WTC11 (cell line): ENCODE measurements around the gene TRAPPC4. TPM values are rescaled to one million over a fixed set of nuclear protein-coding genes. Genes with fewer than 3 reads are reported as not detected.
A peak's percentile ranks its signal among the peaks of the same experiment; 100 is the strongest.

Source experiments
- ATAC-seq: fragments of 200-7000 bp; cut with Tn5 transposase; 2 replicates; pipeline ENCODE4 v1.10.0; 2021; ENCODE audit warnings: mild to moderate bottlenecking, moderate library complexity
- CTCF ChIA-PET: fragments of 300-600 bp; sonication (Branson Sonifier 250); formaldehyde crosslinking; loops from one replicate; lab custom pipeline; 2021; ENCODE audit warnings: antibody characterized with exemption; lab: Charles Lee
- POLR2A ChIA-PET: fragments of 350-600 bp; sonication (Branson Sonifier 250); formaldehyde crosslinking; loops from one replicate; lab custom pipeline; 2021; ENCODE audit warnings: antibody characterized with exemption; lab: Charles Lee
- DNase-seq: peaks from one replicate; pipeline ENCODE4 v3.0.0; 2021; ENCODE audit warnings: low spot score
- H3K27ac Mint-ChIP-seq: 2 replicates; pipeline ENCODE4 v1.8.0; 2021; ENCODE audit warnings: mixed read lengths
- H3K27me3 Mint-ChIP-seq: 2 replicates; pipeline ENCODE4 v1.8.0; 2021; ENCODE audit warnings: low read depth, mild to moderate bottlenecking, moderate library complexity, mixed read lengths
- H3K36me3 Mint-ChIP-seq: 2 replicates; pipeline ENCODE4 v1.8.0; 2021; ENCODE audit warnings: mixed read lengths
- H3K4me1 Mint-ChIP-seq: 2 replicates; pipeline ENCODE4 v1.8.0; 2022; ENCODE audit warnings: mixed read lengths
- H3K4me3 Mint-ChIP-seq: 2 replicates; pipeline ENCODE4 v1.8.0; 2021; ENCODE audit warnings: mild to moderate bottlenecking, moderate library complexity, mixed read lengths
- H3K9me3 Mint-ChIP-seq: 2 replicates; pipeline ENCODE4 v1.8.0; 2021; ENCODE audit warnings: mixed read lengths
- ATF1 ChIP-seq: sonication (generic); formaldehyde crosslinking; IDR thresholded peaks from 2 replicates; pipeline ENCODE4 v1.8.1; 2023; ENCODE audit warnings: mild to moderate bottlenecking, moderate library complexity, missing genetic modification reagents
- CBFB ChIP-seq: sonication (generic); formaldehyde crosslinking; IDR thresholded peaks from 2 replicates; pipeline ENCODE4 v1.8.1; 2022; ENCODE audit warnings: mild to moderate bottlenecking, low read depth, missing genetic modification reagents
- ELF4 ChIP-seq: sonication (generic); formaldehyde crosslinking; IDR thresholded peaks from 2 replicates; pipeline ENCODE4 v1.8.1; 2022; ENCODE audit warnings: low read depth, mild to moderate bottlenecking, moderate library complexity, missing genetic modification reagents
- FOXK1 ChIP-seq: sonication (generic); formaldehyde crosslinking; IDR thresholded peaks from 2 replicates; pipeline ENCODE4 v1.8.0; 2022; ENCODE audit warnings: mild to moderate bottlenecking, moderate library complexity, missing genetic modification reagents
- HMGA2 ChIP-seq: fragments of 250-450 bp; sonication (Bioruptor Pico); IDR thresholded peaks from 2 replicates; pipeline ENCODE4 v1.4.0; 2021; ENCODE audit warnings: mild to moderate bottlenecking, moderate library complexity
- MYBL2 ChIP-seq: sonication (generic); formaldehyde crosslinking; IDR thresholded peaks from 2 replicates; pipeline ENCODE4 v1.8.1; 2023; ENCODE audit warnings: mild to moderate bottlenecking, moderate library complexity, missing genetic modification reagents
- NR1H2 ChIP-seq: sonication (generic); formaldehyde crosslinking; IDR thresholded peaks from 2 replicates; pipeline ENCODE4 v1.9.0; 2021; ENCODE audit warnings: mild to moderate bottlenecking, moderate library complexity, missing genetic modification reagents
- NR3C1 ChIP-seq: sonication (generic); formaldehyde crosslinking; conservative IDR thresholded peaks from 2 replicates; pipeline ENCODE4 v1.8.1; 2023; ENCODE audit warnings: low read depth, mild to moderate bottlenecking, missing genetic modification reagents
- RELA ChIP-seq: sonication (generic); formaldehyde crosslinking; IDR thresholded peaks from 2 replicates; pipeline ENCODE4 v1.8.1; 2022; ENCODE audit warnings: missing genetic modification reagents, mild to moderate bottlenecking, borderline replicate concordance
- RORB ChIP-seq: fragments of 250-450 bp; sonication (Bioruptor Pico); IDR thresholded peaks from 2 replicates; pipeline ENCODE4 v1.9.0; 2021; ENCODE audit warnings: mild to moderate bottlenecking
- SMAD4 ChIP-seq: sonication (generic); formaldehyde crosslinking; IDR thresholded peaks from 2 replicates; pipeline ENCODE4 v1.8.0; 2022; ENCODE audit warnings: mild to moderate bottlenecking, missing genetic modification reagents
- TEAD4 ChIP-seq: sonication (generic); formaldehyde crosslinking; IDR thresholded peaks from 2 replicates; pipeline ENCODE4 v1.8.0; 2022; ENCODE audit warnings: mild to moderate bottlenecking, missing genetic modification reagents
- ZNF219 ChIP-seq: sonication (generic); formaldehyde crosslinking; IDR thresholded peaks from 2 replicates; pipeline ENCODE4 v1.8.0; 2023; ENCODE audit warnings: missing genetic modification reagents, mild to moderate bottlenecking, borderline replicate concordance
- total RNA-seq: library from RNA; stranded (reverse); gene quantifications from 3 replicates; pipeline ENCODE4 v1.2.3, GENCODE V29; 2021
- TF ChIP-seq, protein P1 (sequence below): sonication (generic); formaldehyde crosslinking; IDR thresholded peaks from 2 replicates; pipeline ENCODE4 v1.8.1; 2022; ENCODE audit warnings: mild to moderate bottlenecking, missing genetic modification reagents, moderate library complexity, borderline replicate concordance
- TF ChIP-seq, protein P2 (sequence below): sonication (generic); formaldehyde crosslinking; IDR thresholded peaks from 2 replicates; pipeline ENCODE4 v1.8.0; 2023; ENCODE audit warnings: missing genetic modification reagents, mild to moderate bottlenecking, borderline replicate concordance
- TF ChIP-seq, protein P3 (sequence below): sonication (generic); formaldehyde crosslinking; IDR thresholded peaks from 2 replicates; pipeline ENCODE4 v1.8.1; 2022; ENCODE audit warnings: low read depth, missing genetic modification reagents, borderline replicate concordance

TRAPPC4 gene
- total RNA-seq, 1 experiment from 2014 or later = 75.7 TPM

GRCh38 chr11:119028346-119029068 lies 9.9 kb downstream of the TRAPPC4 start:
- ChIA-PET CTCF (no interaction called here), POLR2A (no interaction called here)
- ATAC-seq = no peak
- H3K27me3 Mint-ChIP-seq = no peaks in the 10 kb centered on the region
- peak overlapping the region; percentile 78 for H3K27ac Mint-ChIP-seq
- TF ChIP-seq CBFB (CRISPR knock-in tag) = no peak
- TF ChIP-seq RELA (CRISPR knock-in tag) = no peak
- TF ChIP-seq, protein P1, sequence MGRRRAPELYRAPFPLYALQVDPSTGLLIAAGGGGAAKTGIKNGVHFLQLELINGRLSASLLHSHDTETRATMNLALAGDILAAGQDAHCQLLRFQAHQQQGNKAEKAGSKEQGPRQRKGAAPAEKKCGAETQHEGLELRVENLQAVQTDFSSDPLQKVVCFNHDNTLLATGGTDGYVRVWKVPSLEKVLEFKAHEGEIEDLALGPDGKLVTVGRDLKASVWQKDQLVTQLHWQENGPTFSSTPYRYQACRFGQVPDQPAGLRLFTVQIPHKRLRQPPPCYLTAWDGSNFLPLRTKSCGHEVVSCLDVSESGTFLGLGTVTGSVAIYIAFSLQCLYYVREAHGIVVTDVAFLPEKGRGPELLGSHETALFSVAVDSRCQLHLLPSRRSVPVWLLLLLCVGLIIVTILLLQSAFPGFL (CRISPR knock-in tag) = no peak
- TF ChIP-seq TEAD4 (CRISPR knock-in tag) = no peak
- peak overlapping the region; percentile 76 for H3K4me3 Mint-ChIP-seq
- no peak for DNase-seq
- peaks cover 19% of the 10 kb centered on the region for H3K4me1 Mint-ChIP-seq
- peaks cover 38% of the 10 kb centered on the region for H3K36me3 Mint-ChIP-seq
- H3K9me3 Mint-ChIP-seq = no peaks in the 10 kb centered on the region

GRCh38 chr11:119029069-119029339 lies 10.4 kb downstream of the TRAPPC4 start:
- H3K36me3 Mint-ChIP-seq = peaks cover 33% of the 10 kb centered on the region
- no peaks in the 10 kb centered on the region for H3K27me3 Mint-ChIP-seq
- ChIA-PET CTCF (no interaction called here), POLR2A (interaction anchor here (1.5 to 1.9 kb wide), 2 partner anchors 9 to 11 kb away, joined by 4 to 5 read pairs; partner anchors contain the start of genes RPS25 and TRAPPC4)
- no peak for ATAC-seq
- peaks cover 19% of the 10 kb centered on the region for H3K4me1 Mint-ChIP-seq
- no peak for TF ChIP-seq ATF1 (CRISPR knock-in tag)
- TF ChIP-seq CBFB (CRISPR knock-in tag) = no peak
- TF ChIP-seq HMGA2 (CRISPR knock-in tag) = no peak
- TF ChIP-seq, protein P2, sequence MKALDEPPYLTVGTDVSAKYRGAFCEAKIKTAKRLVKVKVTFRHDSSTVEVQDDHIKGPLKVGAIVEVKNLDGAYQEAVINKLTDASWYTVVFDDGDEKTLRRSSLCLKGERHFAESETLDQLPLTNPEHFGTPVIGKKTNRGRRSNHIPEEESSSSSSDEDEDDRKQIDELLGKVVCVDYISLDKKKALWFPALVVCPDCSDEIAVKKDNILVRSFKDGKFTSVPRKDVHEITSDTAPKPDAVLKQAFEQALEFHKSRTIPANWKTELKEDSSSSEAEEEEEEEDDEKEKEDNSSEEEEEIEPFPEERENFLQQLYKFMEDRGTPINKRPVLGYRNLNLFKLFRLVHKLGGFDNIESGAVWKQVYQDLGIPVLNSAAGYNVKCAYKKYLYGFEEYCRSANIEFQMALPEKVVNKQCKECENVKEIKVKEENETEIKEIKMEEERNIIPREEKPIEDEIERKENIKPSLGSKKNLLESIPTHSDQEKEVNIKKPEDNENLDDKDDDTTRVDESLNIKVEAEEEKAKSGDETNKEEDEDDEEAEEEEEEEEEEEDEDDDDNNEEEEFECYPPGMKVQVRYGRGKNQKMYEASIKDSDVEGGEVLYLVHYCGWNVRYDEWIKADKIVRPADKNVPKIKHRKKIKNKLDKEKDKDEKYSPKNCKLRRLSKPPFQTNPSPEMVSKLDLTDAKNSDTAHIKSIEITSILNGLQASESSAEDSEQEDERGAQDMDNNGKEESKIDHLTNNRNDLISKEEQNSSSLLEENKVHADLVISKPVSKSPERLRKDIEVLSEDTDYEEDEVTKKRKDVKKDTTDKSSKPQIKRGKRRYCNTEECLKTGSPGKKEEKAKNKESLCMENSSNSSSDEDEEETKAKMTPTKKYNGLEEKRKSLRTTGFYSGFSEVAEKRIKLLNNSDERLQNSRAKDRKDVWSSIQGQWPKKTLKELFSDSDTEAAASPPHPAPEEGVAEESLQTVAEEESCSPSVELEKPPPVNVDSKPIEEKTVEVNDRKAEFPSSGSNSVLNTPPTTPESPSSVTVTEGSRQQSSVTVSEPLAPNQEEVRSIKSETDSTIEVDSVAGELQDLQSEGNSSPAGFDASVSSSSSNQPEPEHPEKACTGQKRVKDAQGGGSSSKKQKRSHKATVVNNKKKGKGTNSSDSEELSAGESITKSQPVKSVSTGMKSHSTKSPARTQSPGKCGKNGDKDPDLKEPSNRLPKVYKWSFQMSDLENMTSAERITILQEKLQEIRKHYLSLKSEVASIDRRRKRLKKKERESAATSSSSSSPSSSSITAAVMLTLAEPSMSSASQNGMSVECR (CRISPR knock-in tag) = no peak
- TF ChIP-seq FOXK1 (CRISPR knock-in tag) = no peak
- TF ChIP-seq MYBL2 (CRISPR knock-in tag) = no peak
- TF ChIP-seq SMAD4 (CRISPR knock-in tag) = no peak
- no peak for TF ChIP-seq ELF4 (CRISPR knock-in tag)
- TF ChIP-seq ZNF219 (CRISPR knock-in tag) = no peak
- no peak for TF ChIP-seq NR1H2 (CRISPR knock-in tag)
- TF ChIP-seq, protein P3, sequence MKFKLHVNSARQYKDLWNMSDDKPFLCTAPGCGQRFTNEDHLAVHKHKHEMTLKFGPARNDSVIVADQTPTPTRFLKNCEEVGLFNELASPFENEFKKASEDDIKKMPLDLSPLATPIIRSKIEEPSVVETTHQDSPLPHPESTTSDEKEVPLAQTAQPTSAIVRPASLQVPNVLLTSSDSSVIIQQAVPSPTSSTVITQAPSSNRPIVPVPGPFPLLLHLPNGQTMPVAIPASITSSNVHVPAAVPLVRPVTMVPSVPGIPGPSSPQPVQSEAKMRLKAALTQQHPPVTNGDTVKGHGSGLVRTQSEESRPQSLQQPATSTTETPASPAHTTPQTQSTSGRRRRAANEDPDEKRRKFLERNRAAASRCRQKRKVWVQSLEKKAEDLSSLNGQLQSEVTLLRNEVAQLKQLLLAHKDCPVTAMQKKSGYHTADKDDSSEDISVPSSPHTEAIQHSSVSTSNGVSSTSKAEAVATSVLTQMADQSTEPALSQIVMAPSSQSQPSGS (CRISPR knock-in tag) = no peak
- TF ChIP-seq NR3C1 (CRISPR knock-in tag) = no peak
- TF ChIP-seq RORB = no peak
- peak overlapping the region; percentile 78 for H3K27ac Mint-ChIP-seq
- no peaks in the 10 kb centered on the region for H3K9me3 Mint-ChIP-seq
- no peak for DNase-seq
- H3K4me3 Mint-ChIP-seq = peak overlapping the region; percentile 76
